K562 (cell line): ENCODE results near the gene SCARF2. TPM values are rescaled to one million over a fixed set of nuclear protein-coding genes. Genes with fewer than 3 reads are reported as not detected.

Source experiments
- CBFA2T2 ChIP-seq: fragments of 450-650 bp; conservative IDR thresholded peaks from 2 replicates; pipeline ENCODE4 v1.6.1; 2017; ENCODE audit warnings: mild to moderate bottlenecking
- HDAC8 ChIP-seq: fragments of 450-650 bp; IDR thresholded peaks from 2 replicates; pipeline ENCODE4 v1.6.1; 2016; ENCODE audit warnings: mild to moderate bottlenecking, missing genetic modification characterization, moderate library complexity, missing compliant biosample characterization
- ILK ChIP-seq: fragments of 450-650 bp; IDR thresholded peaks from 2 replicates; pipeline ENCODE4 v1.6.1; 2016; ENCODE audit warnings: missing genetic modification characterization, low read depth, mild to moderate bottlenecking, missing compliant biosample characterization, moderate library complexity, borderline replicate concordance
- MIER1 ChIP-seq: fragments of 450-650 bp; IDR thresholded peaks from 2 replicates; pipeline ENCODE4 v1.6.1; 2016; ENCODE audit warnings: antibody characterized with exemption, mild to moderate bottlenecking, low read depth
- NONO ChIP-seq, 2 experiments: fragments of 200-400 bp in 1 of 2; fragments of 450-650 bp in 1 of 2; formaldehyde crosslinking in 1 of 2; IDR thresholded peaks; 2 replicates each; pipeline ENCODE4 v1.6.1; 2017; ENCODE audit warnings: low read depth in 2 of 2, mild to moderate bottlenecking in 2 of 2, moderate library complexity in 2 of 2, low read length in 1 of 2
- PRMT5 ChIP-seq: sonication (generic); formaldehyde crosslinking; IDR thresholded peaks from 2 replicates; pipeline ENCODE4 v1.5.0; 2020; ENCODE audit warnings: missing genetic modification reagents
- RBFOX2 ChIP-seq: fragments of 200-400 bp; formaldehyde crosslinking; IDR thresholded peaks from 2 replicates; pipeline ENCODE4 v1.6.1; 2017; ENCODE audit warnings: low read depth, mild to moderate bottlenecking, low read length, moderate library complexity
- RBM22 ChIP-seq: fragments of 200-400 bp; formaldehyde crosslinking; IDR thresholded peaks from 2 replicates; pipeline ENCODE4 v1.6.1; 2018; ENCODE audit warnings: low read length, low read depth; ENCODE audit not compliant: poor library complexity, severe bottlenecking
- RFX7 ChIP-seq: fragments of 250-450 bp; sonication (Bioruptor Pico); IDR thresholded peaks from 2 replicates; pipeline ENCODE4 v1.5.1; 2021; ENCODE audit warnings: mild to moderate bottlenecking
- SLC30A9 ChIP-seq: fragments of 250-450 bp; sonication (Bioruptor Pico); IDR thresholded peaks from 2 replicates; pipeline ENCODE4 v1.8.0; 2022; ENCODE audit warnings: mild to moderate bottlenecking, moderate library complexity
- U2AF1 ChIP-seq: fragments of 200-400 bp; formaldehyde crosslinking; optimal IDR thresholded peaks from 2 replicates; pipeline ENCODE3; 2017; ENCODE audit warnings: mild to moderate bottlenecking, low read depth, low read length, moderate library complexity
- XRCC4 ChIP-seq: IDR thresholded peaks from one replicate; pipeline ENCODE4 v1.6.1; 2011; ENCODE audit not compliant: insufficient read depth, insufficient read length; ENCODE audit errors: extremely low read depth
- ZFX ChIP-seq: sonication (generic); formaldehyde crosslinking; IDR thresholded peaks from 2 replicates; pipeline ENCODE4 v1.8.0; 2022; ENCODE audit warnings: mild to moderate bottlenecking, missing genetic modification reagents, moderate library complexity
- ZNF583 ChIP-seq: fragments of 250-450 bp; sonication (Bioruptor Pico); IDR thresholded peaks from 2 replicates; pipeline ENCODE4 v1.4.0; 2020
- ZNF780A ChIP-seq: fragments of 250-450 bp; sonication (Bioruptor Pico); IDR thresholded peaks from 2 replicates; pipeline ENCODE4 v1.5.0; 2021; ENCODE audit warnings: mild to moderate bottlenecking
- ZSCAN32 ChIP-seq: fragments of 450-650 bp; formaldehyde crosslinking; IDR thresholded peaks from 2 replicates; pipeline ENCODE4 v1.4.0; 2020; ENCODE audit warnings: mild to moderate bottlenecking, moderate library complexity
- ZZZ3 ChIP-seq: fragments of 450-650 bp; IDR thresholded peaks from 2 replicates; pipeline ENCODE4 v1.6.1; 2016; ENCODE audit warnings: antibody characterized with exemption, mild to moderate bottlenecking, moderate library complexity
- polyA plus RNA-seq, 8 experiments: library from polyadenylated mRNA; depleted of rRNA in 4 of 8; stranded (reverse) in 5 of 8; unstranded in 3 of 8; fragments of >200 nt; fragmentation: Nextera tagmentation in 2 of 8; fragmentation: Illumina TruSeq in 1 of 8; extraction: Ambion mirVana in 2 of 8; extraction: Trizol in 1 of 8; gene quantifications; 2 replicates each; pipeline versions ENCODE4 v1.2.1 to v1.2.3, GENCODE V29; 2011 to 2014; ENCODE audit warnings: inconsistent platforms in 1 of 8, missing spikeins in 1 of 8
- total RNA-seq, 7 experiments: library from RNA; depleted of rRNA in 6 of 7; stranded (reverse); fragments of >200 nt in 6 of 7; fragmentation: Illumina TruSeq in 2 of 7; extraction: Trizol in 2 of 7; gene quantifications; 2 replicates each; pipeline versions ENCODE4 v1.2.1 to v1.2.3, GENCODE V29; 2011 to 2021; ENCODE audit warnings: low replicate concordance in 1 of 7
- TF ChIP-seq, protein P1 (sequence below): fragments of 450-650 bp; IDR thresholded peaks from 2 replicates; pipeline ENCODE4 v1.6.1; 2014; ENCODE audit warnings: low read depth, mild to moderate bottlenecking, moderate library complexity, borderline replicate concordance
- TF ChIP-seq, protein P2 (sequence below), 2 experiments: fragments of 450-650 bp; conservative IDR thresholded peaks; 2 replicates each; pipeline ENCODE4 v1.6.1; 2017; ENCODE audit warnings: mild to moderate bottlenecking in 2 of 2, moderate library complexity in 2 of 2
- TF ChIP-seq, protein P3 (sequence below): fragments of 250-450 bp; sonication (Bioruptor Pico); IDR thresholded peaks from 2 replicates; pipeline ENCODE4 v1.8.0; 2022; ENCODE audit warnings: inconsistent platforms, mild to moderate bottlenecking, moderate library complexity, borderline replicate concordance
- TF ChIP-seq, protein P4 (sequence below): sonication (generic); formaldehyde crosslinking; IDR thresholded peaks from 2 replicates; pipeline ENCODE4 v1.8.0; 2022; ENCODE audit warnings: mild to moderate bottlenecking, missing genetic modification reagents
- TF ChIP-seq, protein P5 (sequence below), 2 experiments: fragments of 250-450 bp in 1 of 2; fragments of 450-650 bp in 1 of 2; sonication (Bioruptor Pico) in 1 of 2; IDR thresholded peaks; 2 replicates each; pipeline versions ENCODE4 v1.6.1 to v1.8.0; 2016 to 2021; ENCODE audit warnings: mild to moderate bottlenecking in 2 of 2, moderate library complexity in 2 of 2, missing compliant biosample characterization in 1 of 2, missing genetic modification characterization in 1 of 2

The SCARF2 gene
- total and polyA plus RNA-seq, 9 of the 15 experiments (the other 6 are each of a cell fraction or from before 2014, with no cell fraction given): 0.06 to 0.32 (median 0.21) TPM; not detected in 5

DNA sequence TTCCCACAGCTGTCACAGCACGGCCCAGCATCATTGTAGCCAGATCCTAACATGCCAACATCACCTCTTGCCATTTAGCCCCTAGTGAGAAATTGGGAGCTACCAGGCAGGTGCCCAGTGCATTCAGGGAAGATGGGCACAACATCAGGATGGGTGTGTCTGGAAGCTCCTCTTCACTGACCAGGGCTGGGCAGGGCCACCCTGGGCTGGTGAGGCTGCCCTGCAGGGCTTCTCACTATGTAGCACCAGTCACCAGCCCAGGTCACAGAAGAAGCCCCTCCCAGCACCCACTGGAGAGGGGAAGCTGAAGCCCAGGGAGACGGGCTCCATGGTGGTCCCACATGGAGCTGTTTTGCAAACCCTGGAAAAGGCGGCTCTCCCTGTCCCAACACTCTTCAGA is 29.8 kb downstream of the SCARF2 start (continued):
- TF ChIP-seq, protein P1, sequence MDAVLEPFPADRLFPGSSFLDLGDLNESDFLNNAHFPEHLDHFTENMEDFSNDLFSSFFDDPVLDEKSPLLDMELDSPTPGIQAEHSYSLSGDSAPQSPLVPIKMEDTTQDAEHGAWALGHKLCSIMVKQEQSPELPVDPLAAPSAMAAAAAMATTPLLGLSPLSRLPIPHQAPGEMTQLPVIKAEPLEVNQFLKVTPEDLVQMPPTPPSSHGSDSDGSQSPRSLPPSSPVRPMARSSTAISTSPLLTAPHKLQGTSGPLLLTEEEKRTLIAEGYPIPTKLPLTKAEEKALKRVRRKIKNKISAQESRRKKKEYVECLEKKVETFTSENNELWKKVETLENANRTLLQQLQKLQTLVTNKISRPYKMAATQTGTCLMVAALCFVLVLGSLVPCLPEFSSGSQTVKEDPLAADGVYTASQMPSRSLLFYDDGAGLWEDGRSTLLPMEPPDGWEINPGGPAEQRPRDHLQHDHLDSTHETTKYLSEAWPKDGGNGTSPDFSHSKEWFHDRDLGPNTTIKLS: no peak
- TF ChIP-seq, protein P2, sequence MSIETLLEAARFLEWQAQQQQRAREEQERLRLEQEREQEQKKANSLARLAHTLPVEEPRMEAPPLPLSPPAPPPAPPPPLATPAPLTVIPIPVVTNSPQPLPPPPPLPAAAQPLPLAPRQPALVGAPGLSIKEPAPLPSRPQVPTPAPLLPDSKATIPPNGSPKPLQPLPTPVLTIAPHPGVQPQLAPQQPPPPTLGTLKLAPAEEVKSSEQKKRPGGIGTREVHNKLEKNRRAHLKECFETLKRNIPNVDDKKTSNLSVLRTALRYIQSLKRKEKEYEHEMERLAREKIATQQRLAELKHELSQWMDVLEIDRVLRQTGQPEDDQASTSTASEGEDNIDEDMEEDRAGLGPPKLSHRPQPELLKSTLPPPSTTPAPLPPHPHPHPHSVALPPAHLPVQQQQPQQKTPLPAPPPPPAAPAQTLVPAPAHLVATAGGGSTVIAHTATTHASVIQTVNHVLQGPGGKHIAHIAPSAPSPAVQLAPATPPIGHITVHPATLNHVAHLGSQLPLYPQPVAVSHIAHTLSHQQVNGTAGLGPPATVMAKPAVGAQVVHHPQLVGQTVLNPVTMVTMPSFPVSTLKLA (conservative IDR thresholded peaks at IDR 0.05): no peak
- TF ChIP-seq RBM22 (no peak), MIER1 (no peak), ILK (tag) (no peak), XRCC4 (no peak), ZNF780A (CRISPR knock-in tag) (no peak), ZFX (no peak), NONO (IDR thresholded peaks at IDR 0.05; ENCODE audit: low read depth in 2 of 2, low read length in 1 of 2) (no peak), PRMT5 (CRISPR knock-in tag) (0 out of 2 replicates have a peak, but pooled peaks have one; percentile 31), HDAC8 (no peak), ZSCAN32 (CRISPR knock-in tag) (no peak), SLC30A9 (CRISPR knock-in tag) (no peak), CBFA2T2 (no peak), RBFOX2 (peak; percentile 15; the same call in 1 of the 2 replicates), RFX7 (CRISPR knock-in tag) (0 out of 2 replicates have a peak, but pooled peaks have one; percentile 4), ZNF583 (CRISPR knock-in tag) (no peak), ZZZ3 (no peak), U2AF1 (no peak)
- TF ChIP-seq, protein P3, sequence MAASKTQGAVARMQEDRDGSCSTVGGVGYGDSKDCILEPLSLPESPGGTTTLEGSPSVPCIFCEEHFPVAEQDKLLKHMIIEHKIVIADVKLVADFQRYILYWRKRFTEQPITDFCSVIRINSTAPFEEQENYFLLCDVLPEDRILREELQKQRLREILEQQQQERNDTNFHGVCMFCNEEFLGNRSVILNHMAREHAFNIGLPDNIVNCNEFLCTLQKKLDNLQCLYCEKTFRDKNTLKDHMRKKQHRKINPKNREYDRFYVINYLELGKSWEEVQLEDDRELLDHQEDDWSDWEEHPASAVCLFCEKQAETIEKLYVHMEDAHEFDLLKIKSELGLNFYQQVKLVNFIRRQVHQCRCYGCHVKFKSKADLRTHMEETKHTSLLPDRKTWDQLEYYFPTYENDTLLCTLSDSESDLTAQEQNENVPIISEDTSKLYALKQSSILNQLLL: no peak
- TF ChIP-seq, protein P4, sequence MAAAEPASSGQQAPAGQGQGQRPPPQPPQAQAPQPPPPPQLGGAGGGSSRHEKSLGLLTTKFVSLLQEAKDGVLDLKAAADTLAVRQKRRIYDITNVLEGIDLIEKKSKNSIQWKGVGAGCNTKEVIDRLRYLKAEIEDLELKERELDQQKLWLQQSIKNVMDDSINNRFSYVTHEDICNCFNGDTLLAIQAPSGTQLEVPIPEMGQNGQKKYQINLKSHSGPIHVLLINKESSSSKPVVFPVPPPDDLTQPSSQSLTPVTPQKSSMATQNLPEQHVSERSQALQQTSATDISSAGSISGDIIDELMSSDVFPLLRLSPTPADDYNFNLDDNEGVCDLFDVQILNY (CRISPR knock-in tag): no peak
- TF ChIP-seq, protein P5, sequence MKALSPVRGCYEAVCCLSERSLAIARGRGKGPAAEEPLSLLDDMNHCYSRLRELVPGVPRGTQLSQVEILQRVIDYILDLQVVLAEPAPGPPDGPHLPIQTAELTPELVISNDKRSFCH (CRISPR knock-in tag; IDR thresholded peaks at IDR 0.05): no peak
- TF ChIP-seq, protein P5 (tag; IDR thresholded peaks at IDR 0.05): 0 out of 2 replicates have a peak, but pooled peaks have one; percentile 24
